ENCODE measurements around the gene CCT6B. TPM values are rescaled to one million over a fixed set of nuclear protein-coding genes. Genes with fewer than 3 reads are reported as not detected.

CCT6B gene
- total RNA-seq, 1 experiment from 2014 or later: 2.8 TPM

DNA sequence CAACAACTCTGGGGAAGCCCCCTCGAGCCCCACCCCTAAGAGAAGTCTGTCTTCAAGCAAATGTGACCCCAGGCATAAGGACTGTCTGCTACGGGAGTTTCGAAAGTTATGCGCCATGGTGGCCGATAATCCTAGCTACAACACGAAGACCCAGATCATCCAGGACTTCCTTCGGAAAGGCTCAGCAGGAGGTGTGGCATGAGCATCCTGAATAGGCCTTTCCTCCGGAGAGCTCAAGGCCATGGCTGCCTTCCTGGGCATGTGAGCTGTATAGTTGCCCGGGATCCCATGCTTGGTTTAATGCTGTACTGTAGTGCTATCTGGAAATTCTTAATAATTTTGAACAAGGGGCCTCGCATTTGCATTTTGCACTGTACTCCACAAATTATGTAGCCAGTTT, 28.2 kb upstream of the CCT6B start:
- Mint-ChIP-seq H3K36me3 (peaks cover 88% of the 10 kb centered on the region), H3K9me3 (no peaks in the 10 kb centered on the region), H3K4me3 (no peak overlapping the region), H3K27ac (no peak overlapping the region), H3K4me1 (no peaks in the 10 kb centered on the region), H3K27me3 (ENCODE audit: low read depth) (no peaks in the 10 kb centered on the region)
- DNase-seq (ENCODE audit: low spot score) (no peak), ATAC-seq (no peak)
- POLR2A ChIA-PET: no interaction called here
- TF ChIP-seq ZNF138 (CRISPR knock-in tag; conservative IDR thresholded peaks at IDR 0.05): no peak
- TF ChIP-seq, protein P1, sequence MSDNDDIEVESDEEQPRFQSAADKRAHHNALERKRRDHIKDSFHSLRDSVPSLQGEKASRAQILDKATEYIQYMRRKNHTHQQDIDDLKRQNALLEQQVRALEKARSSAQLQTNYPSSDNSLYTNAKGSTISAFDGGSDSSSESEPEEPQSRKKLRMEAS (CRISPR knock-in tag; IDR thresholded peaks at IDR 0.05): no peak
- no peak for TF ChIP-seq PRRX2 (CRISPR knock-in tag; IDR thresholded peaks at IDR 0.05)
- no peak for TF ChIP-seq FOXK1 (CRISPR knock-in tag; IDR thresholded peaks at IDR 0.05)
- no peak for TF ChIP-seq GABPB1 (CRISPR knock-in tag; IDR thresholded peaks at IDR 0.05)
- CTCF ChIA-PET: interaction anchor here (2.9 kb wide), 1 partner anchor 131 kb away, joined by 12 read pairs; the partner anchor contains the start of gene FNDC8

DNA sequence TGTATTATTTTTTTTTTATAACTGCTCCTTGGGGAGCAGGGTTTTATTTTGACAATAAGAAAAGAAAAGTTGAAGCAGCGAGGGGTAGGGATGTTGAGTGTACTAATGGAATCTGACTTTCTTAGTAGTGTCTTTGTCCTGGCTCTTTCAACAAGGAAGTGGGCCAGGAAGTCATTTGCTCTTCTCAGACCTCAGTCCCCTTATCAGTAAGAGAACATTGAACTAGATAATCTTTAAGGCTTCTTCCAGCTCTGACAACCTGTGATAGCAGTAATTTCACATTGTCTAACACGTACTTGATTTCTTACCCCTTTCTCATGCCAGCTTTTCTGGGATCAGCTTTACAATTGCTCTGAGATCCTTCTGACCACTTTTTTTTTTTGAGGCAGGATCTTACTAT, 27.4 kb upstream of the CCT6B start:
- Mint-ChIP-seq H3K36me3 (peaks cover 88% of the 10 kb centered on the region), H3K4me1 (no peaks in the 10 kb centered on the region; the same call in 1 of the 2 replicates), H3K27ac (no peak overlapping the region), H3K4me3 (no peak overlapping the region), H3K27me3 (ENCODE audit: low read depth) (no peaks in the 10 kb centered on the region), H3K9me3 (no peaks in the 10 kb centered on the region)
- no peak for ATAC-seq
- no peak for DNase-seq (ENCODE audit: low spot score)
- ChIA-PET CTCF (no interaction called here), POLR2A (no interaction called here)
- TF ChIP-seq ZNF671 (CRISPR knock-in tag; IDR thresholded peaks at IDR 0.05) (no peak), PRRX2 (CRISPR knock-in tag; IDR thresholded peaks at IDR 0.05) (no peak), RORB (CRISPR knock-in tag; IDR thresholded peaks at IDR 0.05) (no peak), CREM (CRISPR knock-in tag; IDR thresholded peaks at IDR 0.05) (no peak), ZNF121 (CRISPR knock-in tag; IDR thresholded peaks at IDR 0.05) (no peak), NFE2L1 (CRISPR knock-in tag; IDR thresholded peaks at IDR 0.05) (no peak), NR1H2 (CRISPR knock-in tag; IDR thresholded peaks at IDR 0.05) (no peak)
- TF ChIP-seq, protein P2, sequence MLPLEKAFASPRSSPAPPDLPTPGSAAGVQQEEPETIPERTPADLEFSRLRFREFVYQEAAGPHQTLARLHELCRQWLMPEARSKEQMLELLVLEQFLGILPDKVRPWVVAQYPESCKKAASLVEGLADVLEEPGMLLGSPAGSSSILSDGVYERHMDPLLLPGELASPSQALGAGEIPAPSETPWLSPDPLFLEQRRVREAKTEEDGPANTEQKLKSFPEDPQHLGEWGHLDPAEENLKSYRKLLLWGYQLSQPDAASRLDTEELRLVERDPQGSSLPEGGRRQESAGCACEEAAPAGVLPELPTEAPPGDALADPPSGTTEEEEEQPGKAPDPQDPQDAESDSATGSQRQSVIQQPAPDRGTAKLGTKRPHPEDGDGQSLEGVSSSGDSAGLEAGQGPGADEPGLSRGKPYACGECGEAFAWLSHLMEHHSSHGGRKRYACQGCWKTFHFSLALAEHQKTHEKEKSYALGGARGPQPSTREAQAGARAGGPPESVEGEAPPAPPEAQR (CRISPR knock-in tag; IDR thresholded peaks at IDR 0.05): no peak
- TF ChIP-seq, protein P3, sequence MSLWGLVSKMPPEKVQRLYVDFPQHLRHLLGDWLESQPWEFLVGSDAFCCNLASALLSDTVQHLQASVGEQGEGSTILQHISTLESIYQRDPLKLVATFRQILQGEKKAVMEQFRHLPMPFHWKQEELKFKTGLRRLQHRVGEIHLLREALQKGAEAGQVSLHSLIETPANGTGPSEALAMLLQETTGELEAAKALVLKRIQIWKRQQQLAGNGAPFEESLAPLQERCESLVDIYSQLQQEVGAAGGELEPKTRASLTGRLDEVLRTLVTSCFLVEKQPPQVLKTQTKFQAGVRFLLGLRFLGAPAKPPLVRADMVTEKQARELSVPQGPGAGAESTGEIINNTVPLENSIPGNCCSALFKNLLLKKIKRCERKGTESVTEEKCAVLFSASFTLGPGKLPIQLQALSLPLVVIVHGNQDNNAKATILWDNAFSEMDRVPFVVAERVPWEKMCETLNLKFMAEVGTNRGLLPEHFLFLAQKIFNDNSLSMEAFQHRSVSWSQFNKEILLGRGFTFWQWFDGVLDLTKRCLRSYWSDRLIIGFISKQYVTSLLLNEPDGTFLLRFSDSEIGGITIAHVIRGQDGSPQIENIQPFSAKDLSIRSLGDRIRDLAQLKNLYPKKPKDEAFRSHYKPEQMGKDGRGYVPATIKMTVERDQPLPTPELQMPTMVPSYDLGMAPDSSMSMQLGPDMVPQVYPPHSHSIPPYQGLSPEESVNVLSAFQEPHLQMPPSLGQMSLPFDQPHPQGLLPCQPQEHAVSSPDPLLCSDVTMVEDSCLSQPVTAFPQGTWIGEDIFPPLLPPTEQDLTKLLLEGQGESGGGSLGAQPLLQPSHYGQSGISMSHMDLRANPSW (CRISPR knock-in tag; conservative IDR thresholded peaks at IDR 0.05; ENCODE audit: low read depth): no peak
- TF ChIP-seq, protein P4, sequence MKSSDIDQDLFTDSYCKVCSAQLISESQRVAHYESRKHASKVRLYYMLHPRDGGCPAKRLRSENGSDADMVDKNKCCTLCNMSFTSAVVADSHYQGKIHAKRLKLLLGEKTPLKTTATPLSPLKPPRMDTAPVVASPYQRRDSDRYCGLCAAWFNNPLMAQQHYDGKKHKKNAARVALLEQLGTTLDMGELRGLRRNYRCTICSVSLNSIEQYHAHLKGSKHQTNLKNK (CRISPR knock-in tag; IDR thresholded peaks at IDR 0.05): no peak
- TF ChIP-seq, protein P5, sequence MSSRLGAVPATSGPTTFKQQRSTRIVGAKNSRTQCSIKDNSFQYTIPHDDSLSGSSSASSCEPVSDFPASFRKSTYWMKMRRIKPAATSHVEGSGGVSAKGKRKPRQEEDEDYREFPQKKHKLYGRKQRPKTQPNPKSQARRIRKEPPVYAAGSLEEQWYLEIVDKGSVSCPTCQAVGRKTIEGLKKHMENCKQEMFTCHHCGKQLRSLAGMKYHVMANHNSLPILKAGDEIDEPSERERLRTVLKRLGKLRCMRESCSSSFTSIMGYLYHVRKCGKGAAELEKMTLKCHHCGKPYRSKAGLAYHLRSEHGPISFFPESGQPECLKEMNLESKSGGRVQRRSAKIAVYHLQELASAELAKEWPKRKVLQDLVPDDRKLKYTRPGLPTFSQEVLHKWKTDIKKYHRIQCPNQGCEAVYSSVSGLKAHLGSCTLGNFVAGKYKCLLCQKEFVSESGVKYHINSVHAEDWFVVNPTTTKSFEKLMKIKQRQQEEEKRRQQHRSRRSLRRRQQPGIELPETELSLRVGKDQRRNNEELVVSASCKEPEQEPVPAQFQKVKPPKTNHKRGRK (CRISPR knock-in tag; IDR thresholded peaks at IDR 0.05; ENCODE audit: borderline replicate concordance): no peak
- TF ChIP-seq, protein P6, sequence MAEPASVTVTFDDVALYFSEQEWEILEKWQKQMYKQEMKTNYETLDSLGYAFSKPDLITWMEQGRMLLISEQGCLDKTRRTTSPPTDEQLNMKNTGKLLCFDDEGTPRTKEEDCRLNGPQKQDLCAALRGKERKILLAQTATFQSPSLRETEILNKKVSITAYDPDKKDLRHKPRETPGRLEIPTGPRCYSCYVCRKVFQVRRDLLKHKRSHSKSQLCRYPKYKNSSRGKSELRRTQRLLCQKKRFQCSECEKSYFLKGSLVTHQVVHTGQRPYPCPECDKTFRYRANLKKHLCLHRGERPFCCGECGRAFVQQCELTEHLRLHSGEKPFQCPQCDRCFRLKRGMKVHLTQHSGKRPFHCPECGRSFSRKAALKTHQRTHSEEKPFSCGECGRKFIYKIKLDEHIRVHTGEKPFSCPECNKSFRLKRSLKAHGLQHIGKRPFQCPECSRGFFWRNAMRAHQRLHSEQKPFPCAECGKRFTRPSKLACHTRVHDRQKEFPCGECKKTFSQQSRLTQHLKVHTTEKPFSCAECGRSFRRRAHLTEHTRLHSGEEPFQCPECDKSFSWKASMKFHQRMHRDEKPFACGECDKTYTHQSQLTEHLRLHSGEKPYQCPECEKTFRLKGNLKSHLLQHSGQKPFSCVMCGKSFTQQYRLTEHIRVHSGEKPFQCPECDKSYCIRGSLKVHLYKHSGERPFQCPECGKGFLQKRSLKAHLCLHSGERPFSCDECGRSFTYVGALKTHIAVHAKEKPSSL (CRISPR knock-in tag; conservative IDR thresholded peaks at IDR 0.05): no peak
- TF ChIP-seq, protein P7, sequence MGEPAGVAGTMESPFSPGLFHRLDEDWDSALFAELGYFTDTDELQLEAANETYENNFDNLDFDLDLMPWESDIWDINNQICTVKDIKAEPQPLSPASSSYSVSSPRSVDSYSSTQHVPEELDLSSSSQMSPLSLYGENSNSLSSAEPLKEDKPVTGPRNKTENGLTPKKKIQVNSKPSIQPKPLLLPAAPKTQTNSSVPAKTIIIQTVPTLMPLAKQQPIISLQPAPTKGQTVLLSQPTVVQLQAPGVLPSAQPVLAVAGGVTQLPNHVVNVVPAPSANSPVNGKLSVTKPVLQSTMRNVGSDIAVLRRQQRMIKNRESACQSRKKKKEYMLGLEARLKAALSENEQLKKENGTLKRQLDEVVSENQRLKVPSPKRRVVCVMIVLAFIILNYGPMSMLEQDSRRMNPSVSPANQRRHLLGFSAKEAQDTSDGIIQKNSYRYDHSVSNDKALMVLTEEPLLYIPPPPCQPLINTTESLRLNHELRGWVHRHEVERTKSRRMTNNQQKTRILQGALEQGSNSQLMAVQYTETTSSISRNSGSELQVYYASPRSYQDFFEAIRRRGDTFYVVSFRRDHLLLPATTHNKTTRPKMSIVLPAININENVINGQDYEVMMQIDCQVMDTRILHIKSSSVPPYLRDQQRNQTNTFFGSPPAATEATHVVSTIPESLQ (CRISPR knock-in tag; IDR thresholded peaks at IDR 0.05): no peak

Data from WTC11 (cell line).